HL-60 (cell line): ENCODE measurements around the gene EXOC4.
"Not testable (repeated sequence)": the region's sequence is repeated elsewhere in the genome, so short reads cannot be mapped to it uniquely, and the experiment has no call there.

Experiments
- DNase-seq, 2 experiments: peaks; one replicate each; pipeline ENCODE4 v3.0.0-alpha.2; 2010 to 2020; ENCODE audit warnings: low read depth in 1 of 2, low spot score in 1 of 2
- H3K27ac ChIP-seq: fragments of 250-450 bp; sonication (Bioruptor Pico); replicated peaks from 2 replicates; pipeline ENCODE4 v1.5.1; 2020; ENCODE audit warnings: mild to moderate bottlenecking, moderate library complexity
- H3K27me3 ChIP-seq: fragments of 250-450 bp; sonication (Bioruptor Pico); 2 replicates; pipeline ENCODE4 v1.5.1; 2021; ENCODE audit warnings: mild to moderate bottlenecking, moderate library complexity; ENCODE audit not compliant: insufficient read depth, poor library complexity, severe bottlenecking
- H3K4me3 ChIP-seq: replicated peaks from 2 replicates; pipeline ENCODE4 v1.5.1; 2011; ENCODE audit warnings: mild to moderate bottlenecking, control low read depth, low read length; ENCODE audit not compliant: insufficient read depth
- GABPA ChIP-seq: IDR thresholded peaks from 2 replicates; pipeline ENCODE4 v1.6.1; 2012; ENCODE audit warnings: low read depth
- POLR2AphosphoS5 ChIP-seq: IDR thresholded peaks from 2 replicates; pipeline ENCODE4 v1.6.1; 2012; ENCODE audit warnings: low read depth
- SPI1 ChIP-seq: IDR thresholded peaks from 2 replicates; pipeline ENCODE4 v1.6.1; 2012; ENCODE audit warnings: low read depth, mild to moderate bottlenecking, borderline replicate concordance
- TF ChIP-seq, protein P1 (sequence below): IDR thresholded peaks from 2 replicates; pipeline ENCODE4 v1.6.1; 2012; ENCODE audit warnings: low read depth; ENCODE audit not compliant: insufficient replicate concordance
- TF ChIP-seq, protein P2 (sequence below): IDR thresholded peaks from one replicate; pipeline ENCODE4 v1.5.1; 2011; ENCODE audit warnings: low read length, control low read depth, inconsistent platforms; ENCODE audit not compliant: insufficient read depth

Gene EXOC4

DNA sequence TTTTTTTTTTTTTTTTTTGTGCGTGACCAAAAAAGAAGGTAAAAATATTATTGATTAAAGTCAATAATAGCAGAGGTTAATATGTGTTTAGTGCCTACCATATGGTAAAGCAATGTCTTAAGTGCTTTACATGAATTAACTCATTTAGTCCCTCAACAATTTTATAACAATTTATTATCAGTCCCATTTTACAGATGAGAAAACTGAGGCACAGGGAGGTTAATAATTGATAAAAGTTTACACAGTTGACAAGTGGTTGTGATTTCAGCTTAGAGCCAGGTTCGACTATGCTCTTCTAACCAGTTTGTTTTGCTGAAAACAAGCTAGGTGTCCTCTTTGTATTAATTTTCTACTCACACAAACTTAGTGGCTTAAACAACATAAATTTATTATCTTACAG, 67.0 kb downstream of the EXOC4 start:
- no peaks in the 10 kb centered on the region for H3K27me3 ChIP-seq
- TF ChIP-seq GABPA (no peak), SPI1 (no peak), POLR2AphosphoS5 (no peak)
- TF ChIP-seq, protein P1, sequence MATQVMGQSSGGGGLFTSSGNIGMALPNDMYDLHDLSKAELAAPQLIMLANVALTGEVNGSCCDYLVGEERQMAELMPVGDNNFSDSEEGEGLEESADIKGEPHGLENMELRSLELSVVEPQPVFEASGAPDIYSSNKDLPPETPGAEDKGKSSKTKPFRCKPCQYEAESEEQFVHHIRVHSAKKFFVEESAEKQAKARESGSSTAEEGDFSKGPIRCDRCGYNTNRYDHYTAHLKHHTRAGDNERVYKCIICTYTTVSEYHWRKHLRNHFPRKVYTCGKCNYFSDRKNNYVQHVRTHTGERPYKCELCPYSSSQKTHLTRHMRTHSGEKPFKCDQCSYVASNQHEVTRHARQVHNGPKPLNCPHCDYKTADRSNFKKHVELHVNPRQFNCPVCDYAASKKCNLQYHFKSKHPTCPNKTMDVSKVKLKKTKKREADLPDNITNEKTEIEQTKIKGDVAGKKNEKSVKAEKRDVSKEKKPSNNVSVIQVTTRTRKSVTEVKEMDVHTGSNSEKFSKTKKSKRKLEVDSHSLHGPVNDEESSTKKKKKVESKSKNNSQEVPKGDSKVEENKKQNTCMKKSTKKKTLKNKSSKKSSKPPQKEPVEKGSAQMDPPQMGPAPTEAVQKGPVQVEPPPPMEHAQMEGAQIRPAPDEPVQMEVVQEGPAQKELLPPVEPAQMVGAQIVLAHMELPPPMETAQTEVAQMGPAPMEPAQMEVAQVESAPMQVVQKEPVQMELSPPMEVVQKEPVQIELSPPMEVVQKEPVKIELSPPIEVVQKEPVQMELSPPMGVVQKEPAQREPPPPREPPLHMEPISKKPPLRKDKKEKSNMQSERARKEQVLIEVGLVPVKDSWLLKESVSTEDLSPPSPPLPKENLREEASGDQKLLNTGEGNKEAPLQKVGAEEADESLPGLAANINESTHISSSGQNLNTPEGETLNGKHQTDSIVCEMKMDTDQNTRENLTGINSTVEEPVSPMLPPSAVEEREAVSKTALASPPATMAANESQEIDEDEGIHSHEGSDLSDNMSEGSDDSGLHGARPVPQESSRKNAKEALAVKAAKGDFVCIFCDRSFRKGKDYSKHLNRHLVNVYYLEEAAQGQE: no peak
- TF ChIP-seq, protein P2, sequence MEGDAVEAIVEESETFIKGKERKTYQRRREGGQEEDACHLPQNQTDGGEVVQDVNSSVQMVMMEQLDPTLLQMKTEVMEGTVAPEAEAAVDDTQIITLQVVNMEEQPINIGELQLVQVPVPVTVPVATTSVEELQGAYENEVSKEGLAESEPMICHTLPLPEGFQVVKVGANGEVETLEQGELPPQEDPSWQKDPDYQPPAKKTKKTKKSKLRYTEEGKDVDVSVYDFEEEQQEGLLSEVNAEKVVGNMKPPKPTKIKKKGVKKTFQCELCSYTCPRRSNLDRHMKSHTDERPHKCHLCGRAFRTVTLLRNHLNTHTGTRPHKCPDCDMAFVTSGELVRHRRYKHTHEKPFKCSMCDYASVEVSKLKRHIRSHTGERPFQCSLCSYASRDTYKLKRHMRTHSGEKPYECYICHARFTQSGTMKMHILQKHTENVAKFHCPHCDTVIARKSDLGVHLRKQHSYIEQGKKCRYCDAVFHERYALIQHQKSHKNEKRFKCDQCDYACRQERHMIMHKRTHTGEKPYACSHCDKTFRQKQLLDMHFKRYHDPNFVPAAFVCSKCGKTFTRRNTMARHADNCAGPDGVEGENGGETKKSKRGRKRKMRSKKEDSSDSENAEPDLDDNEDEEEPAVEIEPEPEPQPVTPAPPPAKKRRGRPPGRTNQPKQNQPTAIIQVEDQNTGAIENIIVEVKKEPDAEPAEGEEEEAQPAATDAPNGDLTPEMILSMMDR: no peak
- DNase-seq: no peak
- H3K4me3 ChIP-seq: no peak overlapping the region
- no peak overlapping the region for H3K27ac ChIP-seq

DNA sequence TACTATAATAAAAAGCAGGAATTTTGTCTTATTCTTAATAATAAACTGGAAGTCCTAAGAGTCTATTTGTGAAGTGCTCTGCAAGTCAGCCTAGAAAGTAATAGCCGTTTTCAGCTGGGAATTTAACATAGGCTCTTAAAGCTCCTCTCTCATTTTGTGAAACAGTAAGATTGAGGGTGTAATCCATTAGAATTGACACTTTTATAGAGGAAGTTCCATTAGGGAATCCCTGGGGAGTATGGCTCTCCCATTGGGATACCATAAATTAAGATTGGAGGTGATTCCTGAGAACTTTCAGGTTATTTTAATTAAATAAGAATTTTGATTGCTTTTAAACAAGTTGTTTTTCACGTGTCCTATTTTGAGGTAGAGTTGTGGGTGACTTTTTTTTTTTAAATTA, 68.0 kb downstream of the EXOC4 start:
- no peak for TF ChIP-seq POLR2AphosphoS5
- TF ChIP-seq GABPA: no peak
- TF ChIP-seq SPI1: no peak
- TF ChIP-seq, protein P2: no peak
- TF ChIP-seq, protein P1: no peak
- H3K27me3 ChIP-seq: no peaks in the 10 kb centered on the region
- DNase-seq: no peak
- H3K27ac ChIP-seq: no peak overlapping the region
- H3K4me3 ChIP-seq: no peak overlapping the region

DNA sequence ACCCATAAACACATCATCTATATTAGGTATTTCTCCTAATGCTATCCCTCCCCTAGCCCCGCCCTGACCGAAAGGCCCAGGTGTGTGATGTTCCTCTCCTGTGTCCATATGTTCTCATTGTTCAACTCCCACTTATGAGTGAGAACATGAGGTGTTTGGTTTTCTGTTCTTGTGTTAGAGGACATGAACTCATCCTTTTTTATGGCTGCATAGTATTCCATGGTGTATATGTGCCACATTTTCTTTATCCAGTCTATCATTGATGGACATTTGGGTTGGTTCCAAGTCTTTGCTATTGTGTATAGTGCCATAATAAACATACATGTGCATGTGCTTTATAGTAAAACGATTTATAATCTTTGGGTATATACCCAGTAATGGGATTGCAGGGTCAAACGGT, 68.5 kb downstream of the EXOC4 start:
- H3K27ac ChIP-seq, H3K27me3 ChIP-seq, DNase-seq, H3K4me3 ChIP-seq: not testable (repeated sequence)

DNA sequence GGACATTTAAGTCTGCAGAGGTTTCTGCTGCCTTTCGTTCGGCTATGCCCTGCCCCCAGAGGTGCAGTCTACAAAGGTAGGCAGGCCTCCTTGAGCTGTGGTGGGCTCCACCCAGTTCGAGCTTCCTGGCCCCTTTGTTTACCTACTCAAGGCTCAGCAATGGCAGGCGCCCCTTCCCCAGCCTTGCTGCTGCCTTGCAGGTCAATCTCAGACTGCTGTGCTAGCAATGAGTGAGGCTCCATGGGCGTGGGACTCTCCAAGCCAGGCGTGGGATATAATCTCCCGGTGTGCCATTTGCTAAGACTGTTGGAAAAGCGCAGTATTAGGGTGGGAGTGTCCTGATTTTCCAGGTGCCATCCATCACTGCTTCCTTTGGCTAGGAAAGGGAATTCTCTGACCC, 73.9 kb downstream of the EXOC4 start:
- DNase-seq, H3K27me3 ChIP-seq, H3K27ac ChIP-seq, H3K4me3 ChIP-seq: not testable (repeated sequence)

DNA sequence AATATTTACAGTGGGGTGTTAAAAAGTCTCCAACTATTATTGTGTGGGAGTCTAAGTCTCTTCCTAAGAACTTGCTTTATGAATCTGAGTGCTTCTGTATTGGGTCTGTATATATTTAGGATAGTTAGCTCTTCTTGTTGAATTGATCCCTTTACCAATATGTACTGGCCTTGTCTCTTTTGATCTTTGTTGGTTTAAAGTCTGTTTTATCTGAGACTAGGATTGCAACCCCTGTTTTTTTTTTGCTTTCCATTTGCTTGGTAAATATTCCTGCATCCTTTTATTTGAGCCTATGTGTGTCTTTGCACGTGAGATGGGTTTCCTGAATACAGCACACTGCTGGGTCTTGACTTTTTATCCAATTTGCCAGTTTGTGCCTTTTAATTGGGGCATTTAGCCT, 75.1 kb downstream of the EXOC4 start:
- not testable (repeated sequence) for DNase-seq, H3K27ac ChIP-seq, H3K4me3 ChIP-seq, H3K27me3 ChIP-seq

DNA sequence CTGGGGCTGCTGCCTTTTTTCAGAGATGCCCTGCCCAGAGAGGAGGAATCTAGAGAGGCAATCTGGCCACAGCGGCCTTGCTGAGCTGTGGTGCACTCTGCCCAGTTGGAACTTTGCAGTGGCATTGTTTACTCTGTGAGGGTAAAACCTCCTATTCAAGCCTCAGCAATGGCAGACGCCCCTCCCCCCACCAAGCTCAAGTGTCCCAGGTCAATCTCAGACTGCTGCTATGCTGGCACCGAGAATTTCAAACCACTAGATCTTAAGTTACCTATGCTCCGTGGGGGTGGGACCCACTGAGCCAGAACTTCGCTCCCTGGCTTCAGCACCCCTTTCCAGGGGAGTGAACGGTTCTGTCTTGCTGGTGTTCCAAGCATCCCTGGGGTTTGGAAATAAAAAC, 77.2 kb downstream of the EXOC4 start:
- no peaks in the 10 kb centered on the region for H3K27me3 ChIP-seq
- H3K27ac ChIP-seq: no peak overlapping the region
- H3K4me3 ChIP-seq: no peak overlapping the region
- DNase-seq: no peak
- no peak for TF ChIP-seq SPI1
- no peak for TF ChIP-seq GABPA
- TF ChIP-seq, protein P1: no peak
- no peak for TF ChIP-seq POLR2AphosphoS5
- TF ChIP-seq, protein P2: no peak
